K562 (cell line): ENCODE results near the gene SHROOM3.

Experiments used
- NR2C2 ChIP-seq, 2 experiments: fragments of 200-800 bp in 1 of 2; sonication (Bioruptor generic) in 1 of 2; sonication (generic) in 1 of 2; formaldehyde crosslinking in 1 of 2; IDR thresholded peaks; 2 replicates each; pipeline versions ENCODE4 v1.6.1 to v1.8.0; 2016 to 2022; ENCODE audit warnings: mild to moderate bottlenecking in 1 of 2, missing compliant biosample characterization in 1 of 2, missing genetic modification characterization in 1 of 2, missing genetic modification reagents in 1 of 2
- TAF1 ChIP-seq: IDR thresholded peaks from 2 replicates; pipeline ENCODE4 v1.6.1; 2011; ENCODE audit warnings: mild to moderate bottlenecking, low read length, moderate library complexity; ENCODE audit not compliant: insufficient read depth, control insufficient read depth, severe bottlenecking; ENCODE audit errors: extremely low read depth

GRCh38 chr4:76594173-76594572 is 159.1 kb downstream of the SHROOM3 start:
- no peak for TF ChIP-seq TAF1
- no peak for TF ChIP-seq NR2C2 (CRISPR knock-in tag; IDR thresholded peaks at IDR 0.05)
- no peak for TF ChIP-seq NR2C2 (tag; IDR thresholded peaks at IDR 0.05)
